HG03558 (cell line): ENCODE measurements around the gene ATP2B2.

Experiments
- ATAC-seq: cut with Tn5 transposase; IDR thresholded peaks from one replicate; pipeline ENCODE4 v1.9.1; 2021; ENCODE audit warnings: moderate number of reproducible peaks; ENCODE audit not compliant: unreplicated experiment; ENCODE audit errors: extremely low read depth

Gene ATP2B2

GRCh38 chr3:10497439-10497838 is 7.9 kb downstream of the ATP2B2 start:
- ATAC-seq = no peak

GRCh38 chr3:10496121-10496863 is 9.1 kb downstream of the ATP2B2 start:
- no peak for ATAC-seq

GRCh38 chr3:10495614-10496013 is 9.8 kb downstream of the ATP2B2 start:
- ATAC-seq = no peak

- no peak for ATAC-seq
Observed at GRCh38 chr3:10495003-10495402, 10.4 kb downstream of the ATP2B2 start.

GRCh38 chr3:10494180-10494579 is 11.2 kb downstream of the ATP2B2 start:
- no peak for ATAC-seq

- no peak for ATAC-seq
Observed at GRCh38 chr3:10493202-10493589, 12.2 kb downstream of the ATP2B2 start.

GRCh38 chr3:10492364-10493201 is 12.8 kb downstream of the ATP2B2 start:
- no peak for ATAC-seq

GRCh38 chr3:10489746-10490483 is 15.5 kb downstream of the ATP2B2 start:
- ATAC-seq = no peak

GRCh38 chr3:10487988-10488633 is 17.3 kb downstream of the ATP2B2 start:
- ATAC-seq = no peak

GRCh38 chr3:10485806-10486205 is 19.6 kb downstream of the ATP2B2 start:
- ATAC-seq = no peak

- ATAC-seq = no peak
Observed at GRCh38 chr3:10485380-10485779, 20.0 kb downstream of the ATP2B2 start.

- no peak for ATAC-seq
Observed at GRCh38 chr3:10484709-10485108, 20.7 kb downstream of the ATP2B2 start.

GRCh38 chr3:10483686-10484345 is 21.6 kb downstream of the ATP2B2 start:
- ATAC-seq = no peak

GRCh38 chr3:10483364-10483675 is 22.1 kb downstream of the ATP2B2 start:
- no peak for ATAC-seq

GRCh38 chr3:10482631-10483363 is 22.6 kb downstream of the ATP2B2 start:
- ATAC-seq = no peak

- ATAC-seq = no peak
Observed at GRCh38 chr3:10480871-10481378, 24.5 kb downstream of the ATP2B2 start.

- ATAC-seq = no peak
Observed at GRCh38 chr3:10479311-10479710, 26.1 kb downstream of the ATP2B2 start.

- ATAC-seq = no peak
Observed at GRCh38 chr3:10475983-10476382, 29.4 kb downstream of the ATP2B2 start.

GRCh38 chr3:10474847-10475246 is 30.5 kb downstream of the ATP2B2 start:
- ATAC-seq = no peak
